ENCODE data around the gene JRKL. TPM values are rescaled to one million over a fixed set of nuclear protein-coding genes. Genes with fewer than 3 reads are reported as not detected.

JRKL gene
- total RNA-seq, 1 donor from 2014 or later = 13.4 TPM

DNA sequence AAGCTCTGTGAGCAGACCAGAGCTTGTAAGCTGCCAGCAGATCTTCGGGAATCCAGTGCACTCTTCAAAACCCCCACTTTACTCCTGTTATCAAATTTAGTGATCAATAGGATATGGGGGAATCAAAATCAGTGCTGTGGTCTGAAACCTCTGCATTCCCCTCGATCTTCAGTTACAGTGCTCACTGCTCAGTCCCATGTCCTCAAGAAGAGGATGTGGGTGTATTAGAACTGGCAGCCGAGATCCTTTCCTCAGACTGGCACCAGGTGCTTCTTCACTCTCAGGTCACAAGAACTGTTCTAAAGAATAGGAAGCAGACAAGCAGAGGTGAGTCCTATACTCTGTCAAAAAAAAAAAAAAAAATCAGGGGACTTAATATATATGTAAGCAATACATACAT is 31.5 kb upstream of the JRKL start:
- peaks cover 21% of the 10 kb centered on the region for H3K36me3 ChIP-seq (ENCODE audit: insufficient read depth, low read length)
- peaks cover 12% of the 10 kb centered on the region for H3K36me3 Mint-ChIP-seq (ENCODE audit: low read depth, unreplicated experiment)
- no peaks in the 10 kb centered on the region for H4K20me1 ChIP-seq (ENCODE audit: insufficient read depth, low read length)
- no peak overlapping the region for H2AFZ ChIP-seq (ENCODE audit: low read depth, low read length)
- no peak overlapping the region for H3K4me3 Mint-ChIP-seq (ENCODE audit: unreplicated experiment)
- H3K4me3 ChIP-seq (ENCODE audit: insufficient read depth, low read depth, low read length) = no peak overlapping the region
- H3K27ac Mint-ChIP-seq (ENCODE audit: unreplicated experiment) = no peak overlapping the region
- TF ChIP-seq, protein P1, sequence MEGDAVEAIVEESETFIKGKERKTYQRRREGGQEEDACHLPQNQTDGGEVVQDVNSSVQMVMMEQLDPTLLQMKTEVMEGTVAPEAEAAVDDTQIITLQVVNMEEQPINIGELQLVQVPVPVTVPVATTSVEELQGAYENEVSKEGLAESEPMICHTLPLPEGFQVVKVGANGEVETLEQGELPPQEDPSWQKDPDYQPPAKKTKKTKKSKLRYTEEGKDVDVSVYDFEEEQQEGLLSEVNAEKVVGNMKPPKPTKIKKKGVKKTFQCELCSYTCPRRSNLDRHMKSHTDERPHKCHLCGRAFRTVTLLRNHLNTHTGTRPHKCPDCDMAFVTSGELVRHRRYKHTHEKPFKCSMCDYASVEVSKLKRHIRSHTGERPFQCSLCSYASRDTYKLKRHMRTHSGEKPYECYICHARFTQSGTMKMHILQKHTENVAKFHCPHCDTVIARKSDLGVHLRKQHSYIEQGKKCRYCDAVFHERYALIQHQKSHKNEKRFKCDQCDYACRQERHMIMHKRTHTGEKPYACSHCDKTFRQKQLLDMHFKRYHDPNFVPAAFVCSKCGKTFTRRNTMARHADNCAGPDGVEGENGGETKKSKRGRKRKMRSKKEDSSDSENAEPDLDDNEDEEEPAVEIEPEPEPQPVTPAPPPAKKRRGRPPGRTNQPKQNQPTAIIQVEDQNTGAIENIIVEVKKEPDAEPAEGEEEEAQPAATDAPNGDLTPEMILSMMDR (IDR thresholded peaks at IDR 0.05; ENCODE audit: insufficient read depth, low read depth, low read length) = no peak
- TF ChIP-seq EZH2 (IDR thresholded peaks at IDR 0.05; ENCODE audit: insufficient read depth, low read length) = no peak
- no peak overlapping the region for H3K27ac ChIP-seq (ENCODE audit: low read depth, low read length)
- no peaks in the 10 kb centered on the region for H3K4me1 ChIP-seq (ENCODE audit: insufficient read depth, low read length)
- no peaks in the 10 kb centered on the region for H3K9me3 ChIP-seq (ENCODE audit: insufficient read depth, low read depth, low read length)
- H3K9ac ChIP-seq (ENCODE audit: low read length) = no peak overlapping the region
- H3K9me3 Mint-ChIP-seq (ENCODE audit: unreplicated experiment) = no peaks in the 10 kb centered on the region
- peaks cover 18% of the 10 kb centered on the region for H3K4me1 Mint-ChIP-seq (ENCODE audit: low read depth, unreplicated experiment)
- no peak overlapping the region for H3K4me2 ChIP-seq (ENCODE audit: low read length)
- H3K27me3 ChIP-seq (ENCODE audit: insufficient read depth, low read length) = no peaks in the 10 kb centered on the region
- DNase-seq (ENCODE audit: low read depth) (no peak), FAIRE-seq (no peak)
- H3K79me2 ChIP-seq (ENCODE audit: insufficient read depth, low read length) = no peaks in the 10 kb centered on the region
- H3K27me3 Mint-ChIP-seq (ENCODE audit: low read depth, unreplicated experiment) = no peaks in the 10 kb centered on the region

DNA sequence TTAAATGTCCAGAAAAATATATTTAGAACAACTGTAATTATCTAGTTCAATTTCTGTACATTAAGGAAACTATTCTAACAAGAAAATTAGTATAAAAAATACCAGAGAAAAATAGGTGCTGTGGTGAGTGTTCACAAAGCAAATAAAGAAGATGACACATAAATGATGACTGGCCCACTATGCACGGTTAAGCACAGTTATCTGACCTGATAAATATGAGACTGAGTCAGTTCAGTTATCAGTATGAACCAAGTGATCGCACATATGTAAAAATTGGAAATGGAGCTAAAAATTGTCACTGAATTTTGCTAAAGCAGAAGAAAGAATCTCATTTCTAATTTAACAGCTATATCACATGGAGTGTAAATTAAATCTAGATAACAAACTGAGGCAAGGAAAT is 28.0 kb upstream of the JRKL start:
- H3K4me2 ChIP-seq (ENCODE audit: low read length) = no peak overlapping the region
- Mint-ChIP-seq H3K27me3 (ENCODE audit: low read depth, unreplicated experiment) (no peaks in the 10 kb centered on the region), H3K4me3 (ENCODE audit: unreplicated experiment) (no peak overlapping the region), H3K27ac (ENCODE audit: unreplicated experiment) (no peak overlapping the region), H3K36me3 (ENCODE audit: low read depth, unreplicated experiment) (peaks cover 9% of the 10 kb centered on the region), H3K4me1 (ENCODE audit: low read depth, unreplicated experiment) (peaks cover 18% of the 10 kb centered on the region), H3K9me3 (ENCODE audit: unreplicated experiment) (no peaks in the 10 kb centered on the region)
- TF ChIP-seq, protein P1 (IDR thresholded peaks at IDR 0.05; ENCODE audit: insufficient read depth, low read depth, low read length) = no peak
- no peak for TF ChIP-seq EZH2 (IDR thresholded peaks at IDR 0.05; ENCODE audit: insufficient read depth, low read length)
- no peaks in the 10 kb centered on the region for H3K9me3 ChIP-seq (ENCODE audit: insufficient read depth, low read depth, low read length)
- H3K4me1 ChIP-seq (ENCODE audit: insufficient read depth, low read length) = no peaks in the 10 kb centered on the region
- FAIRE-seq = no peak
- no peaks in the 10 kb centered on the region for H4K20me1 ChIP-seq (ENCODE audit: insufficient read depth, low read length)
- DNase-seq (ENCODE audit: low read depth) = peak; percentile 30
- H3K27ac ChIP-seq (ENCODE audit: low read depth, low read length) = no peak overlapping the region
- H3K4me3 ChIP-seq (ENCODE audit: insufficient read depth, low read depth, low read length) = no peak overlapping the region
- no peaks in the 10 kb centered on the region for H3K27me3 ChIP-seq (ENCODE audit: insufficient read depth, low read length)
- H3K9ac ChIP-seq (ENCODE audit: low read length) = peak overlapping the region; percentile 4
- H3K36me3 ChIP-seq (ENCODE audit: insufficient read depth, low read length) = peaks cover 20% of the 10 kb centered on the region
- H2AFZ ChIP-seq (ENCODE audit: low read depth, low read length) = no peak overlapping the region
- no peaks in the 10 kb centered on the region for H3K79me2 ChIP-seq (ENCODE audit: insufficient read depth, low read length)

DNA sequence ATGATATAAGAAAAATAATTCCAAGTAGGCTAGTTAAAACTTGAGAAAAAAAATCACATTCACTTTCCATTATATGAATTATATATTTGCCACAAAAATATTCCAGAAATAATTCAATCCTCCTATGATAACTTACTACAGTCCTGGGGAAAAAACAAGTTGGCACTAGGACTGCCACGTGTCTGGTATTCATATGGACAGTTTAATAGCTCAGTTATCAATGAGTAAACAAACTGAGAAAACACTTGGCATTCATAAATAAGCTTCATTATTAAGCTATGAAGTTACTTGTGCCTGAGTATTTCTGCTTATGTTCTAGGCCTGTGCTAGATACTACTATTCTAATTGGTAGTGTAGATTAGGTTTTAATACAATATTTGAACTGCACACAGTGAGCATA is 24.3 kb upstream of the JRKL start:
- Histone ChIP-seq H3K36me3 (ENCODE audit: insufficient read depth, low read length) (peaks cover 20% of the 10 kb centered on the region), H3K4me3 (ENCODE audit: insufficient read depth, low read depth, low read length) (no peak overlapping the region)

More for the DNA sequence above, 24.3 kb upstream of the JRKL start:
- no peaks in the 10 kb centered on the region for H3K27me3 ChIP-seq (ENCODE audit: insufficient read depth, low read length)
- no peak for FAIRE-seq
- no peak overlapping the region for H2AFZ ChIP-seq (ENCODE audit: low read depth, low read length)
- no peak overlapping the region for H3K27ac Mint-ChIP-seq (ENCODE audit: unreplicated experiment)
- H3K4me2 ChIP-seq (ENCODE audit: low read length) = no peak overlapping the region
- H3K4me1 ChIP-seq (ENCODE audit: insufficient read depth, low read length) = no peaks in the 10 kb centered on the region
- H3K36me3 Mint-ChIP-seq (ENCODE audit: low read depth, unreplicated experiment) = peaks cover 23% of the 10 kb centered on the region
- H3K79me2 ChIP-seq (ENCODE audit: insufficient read depth, low read length) = no peaks in the 10 kb centered on the region
- H3K4me3 Mint-ChIP-seq (ENCODE audit: unreplicated experiment) = no peak overlapping the region
- peaks cover 15% of the 10 kb centered on the region for H3K9me3 Mint-ChIP-seq (ENCODE audit: unreplicated experiment)
- no peak overlapping the region for H3K9ac ChIP-seq (ENCODE audit: low read length)
- peaks cover 2% of the 10 kb centered on the region for H3K4me1 Mint-ChIP-seq (ENCODE audit: low read depth, unreplicated experiment)
- H4K20me1 ChIP-seq (ENCODE audit: insufficient read depth, low read length) = no peaks in the 10 kb centered on the region
- H3K27me3 Mint-ChIP-seq (ENCODE audit: low read depth, unreplicated experiment) = no peaks in the 10 kb centered on the region
- H3K27ac ChIP-seq (ENCODE audit: low read depth, low read length) = no peak overlapping the region
- no peak for DNase-seq (ENCODE audit: low read depth)
- TF ChIP-seq, protein P1 (IDR thresholded peaks at IDR 0.05; ENCODE audit: insufficient read depth, low read depth, low read length) = no peak
- no peak for TF ChIP-seq EZH2 (IDR thresholded peaks at IDR 0.05; ENCODE audit: insufficient read depth, low read length)
- no peaks in the 10 kb centered on the region for H3K9me3 ChIP-seq (ENCODE audit: insufficient read depth, low read depth, low read length)

Measured in astrocyte (in vitro differentiated cells and primary cell).